Measurements from ENCODE around the gene KIAA0513.

The KIAA0513 gene

GRCh38 chr16:85027349-85027957 is at the start of gene KIAA0513:
Gene KIAA0513, plus strand, starts transcription at chr16:85027795. Its CDS starts 39,277 bp downstream, at chr16:85067072.
- peak within 1 kb of the TSS; percentile 87 for H3K4me3 ChIP-seq (ENCODE audit: low read length, poor library complexity, severe bottlenecking)
- H3K9me3 ChIP-seq (ENCODE audit: insufficient read depth, low read depth, low read length) = no peaks in the 10 kb centered on the region
- peaks cover 20% of the 10 kb centered on the region for H3K4me1 ChIP-seq (ENCODE audit: insufficient read depth, low read length, poor library complexity, severe bottlenecking)
- H4K20me1 ChIP-seq (ENCODE audit: insufficient read depth, low read length, poor library complexity, severe bottlenecking) = no peaks in the 10 kb centered on the region
- no peaks in the 10 kb centered on the region for H3K9me2 ChIP-seq (replicated peaks; ENCODE audit: low read depth, low read length)
- peak within 1 kb of the TSS; percentile 81 for H3K9ac ChIP-seq (ENCODE audit: low read depth, low read length, poor library complexity, severe bottlenecking)
- H3K36me3 ChIP-seq (ENCODE audit: insufficient read depth, low read length) = no peaks in the 10 kb centered on the region
- peak within 1 kb of the TSS; percentile 78 for H3K4me2 ChIP-seq (ENCODE audit: low read depth, low read length, poor library complexity, severe bottlenecking)
- no peaks in the 10 kb centered on the region for H3K79me2 ChIP-seq (ENCODE audit: insufficient read depth, low read length)
- no peaks in the 10 kb centered on the region for H3F3A ChIP-seq (ENCODE audit: low read depth)
- peak within 1 kb of the TSS; percentile 95 for H2AFZ ChIP-seq (ENCODE audit: low read length)
- TF ChIP-seq CTCF (conservative IDR thresholded peaks at IDR 0.05; ENCODE audit: low read length) (peak; percentile 39), EZH2phosphoT487 (IDR thresholded peaks at IDR 0.05; ENCODE audit: borderline replicate concordance) (no peak)
- no peaks in the 10 kb centered on the region for H3K27me3 ChIP-seq (ENCODE audit: insufficient read depth, low read length, poor library complexity, severe bottlenecking)

GRCh38 chr16:84979516-84979915 is 48.1 kb upstream of the KIAA0513 start:
- Histone ChIP-seq H4K20me1 (ENCODE audit: insufficient read depth, low read length, poor library complexity, severe bottlenecking) (no peaks in the 10 kb centered on the region), H3K9ac (ENCODE audit: low read depth, low read length, poor library complexity, severe bottlenecking) (no peak overlapping the region), H3K27me3 (ENCODE audit: insufficient read depth, low read length, poor library complexity, severe bottlenecking) (no peaks in the 10 kb centered on the region), H3K4me2 (ENCODE audit: low read depth, low read length, poor library complexity, severe bottlenecking) (no peak overlapping the region), H3K36me3 (ENCODE audit: insufficient read depth, low read length) (peaks cover 71% of the 10 kb centered on the region; the same call in 1 of the 2 replicates), H3K9me2 (replicated peaks; ENCODE audit: low read depth, low read length) (no peaks in the 10 kb centered on the region), H3K79me2 (ENCODE audit: insufficient read depth, low read length) (no peaks in the 10 kb centered on the region), H2AFZ (ENCODE audit: low read length) (no peak overlapping the region), H3K4me1 (ENCODE audit: insufficient read depth, low read length, poor library complexity, severe bottlenecking) (no peaks in the 10 kb centered on the region), H3K9me3 (ENCODE audit: insufficient read depth, low read depth, low read length) (no peaks in the 10 kb centered on the region), H3K4me3 (ENCODE audit: low read length, poor library complexity, severe bottlenecking) (no peak overlapping the region), H3F3A (ENCODE audit: low read depth) (no peaks in the 10 kb centered on the region)
- TF ChIP-seq EZH2phosphoT487 (IDR thresholded peaks at IDR 0.05; ENCODE audit: borderline replicate concordance) (no peak), CTCF (conservative IDR thresholded peaks at IDR 0.05; ENCODE audit: low read length) (no peak)

- no peak overlapping the region for H3K4me3 ChIP-seq (ENCODE audit: low read length, poor library complexity, severe bottlenecking)
- no peaks in the 10 kb centered on the region for H3F3A ChIP-seq (ENCODE audit: low read depth)
- no peaks in the 10 kb centered on the region for H4K20me1 ChIP-seq (ENCODE audit: insufficient read depth, low read length, poor library complexity, severe bottlenecking)
- H3K9me3 ChIP-seq (ENCODE audit: insufficient read depth, low read depth, low read length) = no peaks in the 10 kb centered on the region
- H3K9me2 ChIP-seq (replicated peaks; ENCODE audit: low read depth, low read length) = no peaks in the 10 kb centered on the region
- H3K4me1 ChIP-seq (ENCODE audit: insufficient read depth, low read length, poor library complexity, severe bottlenecking) = no peaks in the 10 kb centered on the region
- H3K79me2 ChIP-seq (ENCODE audit: insufficient read depth, low read length) = no peaks in the 10 kb centered on the region
- H3K27me3 ChIP-seq (ENCODE audit: insufficient read depth, low read length, poor library complexity, severe bottlenecking) = no peaks in the 10 kb centered on the region
- TF ChIP-seq EZH2phosphoT487 (IDR thresholded peaks at IDR 0.05; ENCODE audit: borderline replicate concordance) (no peak), CTCF (conservative IDR thresholded peaks at IDR 0.05; ENCODE audit: low read length) (peak; percentile 21; the same call in 1 of the 2 replicates)
- H3K4me2 ChIP-seq (ENCODE audit: low read depth, low read length, poor library complexity, severe bottlenecking) = no peak overlapping the region
- H2AFZ ChIP-seq (ENCODE audit: low read length) = no peak overlapping the region
- H3K36me3 ChIP-seq (ENCODE audit: insufficient read depth, low read length) = peaks cover 69% of the 10 kb centered on the region; the same call in 1 of the 2 replicates
- H3K9ac ChIP-seq (ENCODE audit: low read depth, low read length, poor library complexity, severe bottlenecking) = no peak overlapping the region
These were observed 45.2 kb upstream of the KIAA0513 start for GRCh38 chr16:84982434-84982833.
